Hematopoietic multipotent progenitor cell treated with erythropoietin and hydrocortisone succinate and interleukin-3 and kit ligand, for 17 days (in vitro differentiated cells): ENCODE measurements around the gene COL4A1.

Experiments
- DNase-seq: peaks from one replicate; pipeline ENCODE4 v3.0.0-alpha.2; 2015; ENCODE audit warnings: low spot score

Gene COL4A1

GRCh38 chr13:110257408-110257807 lies 49.5 kb downstream of the COL4A1 start:
- no peak for DNase-seq

GRCh38 chr13:110256126-110256905 lies 50.6 kb downstream of the COL4A1 start:
- DNase-seq = no peak

GRCh38 chr13:110254751-110255553 lies 52.0 kb downstream of the COL4A1 start:
- DNase-seq = no peak

GRCh38 chr13:110254151-110254679 lies 52.7 kb downstream of the COL4A1 start:
- DNase-seq = no peak

GRCh38 chr13:110251193-110251819 lies 55.7 kb downstream of the COL4A1 start:
- DNase-seq = no peak

- no peak for DNase-seq
These were observed 56.6 kb downstream of the COL4A1 start for GRCh38 chr13:110250258-110250891.

- DNase-seq = no peak
These were observed 57.6 kb downstream of the COL4A1 start for GRCh38 chr13:110249326-110249725.

- no peak for DNase-seq
These were observed 58.4 kb downstream of the COL4A1 start for GRCh38 chr13:110248449-110249143.

- no peak for DNase-seq
These were observed 60.4 kb downstream of the COL4A1 start for GRCh38 chr13:110246530-110246929.

- DNase-seq = no peak
These were observed 61.5 kb downstream of the COL4A1 start for GRCh38 chr13:110245416-110245899.

- DNase-seq = no peak
These were observed 62.0 kb downstream of the COL4A1 start for GRCh38 chr13:110244976-110245375.

GRCh38 chr13:110244071-110244830 lies 62.7 kb downstream of the COL4A1 start:
- DNase-seq = no peak

- no peak for DNase-seq
These were observed 64.3 kb downstream of the COL4A1 start for GRCh38 chr13:110242615-110243014.

GRCh38 chr13:110240943-110241342 lies 66.0 kb downstream of the COL4A1 start:
- no peak for DNase-seq

- DNase-seq = no peak
These were observed 66.6 kb downstream of the COL4A1 start for GRCh38 chr13:110240352-110240751.

- no peak for DNase-seq
These were observed 67.5 kb downstream of the COL4A1 start for GRCh38 chr13:110239280-110240125.

GRCh38 chr13:110238818-110239195 lies 68.2 kb downstream of the COL4A1 start:
- DNase-seq = no peak

GRCh38 chr13:110237875-110238817 lies 68.8 kb downstream of the COL4A1 start:
- no peak for DNase-seq
